Glomerular visceral epithelial cell (primary cell): ENCODE measurements around the gene SH3RF3.
A peak's percentile ranks its signal among the peaks of the same experiment; 100 is the strongest.

Experiments used
- DNase-seq: peaks from one replicate; pipeline ENCODE4 v3.0.0-alpha.2; 2016; ENCODE audit errors: extremely low spot score

SH3RF3 gene

DNA sequence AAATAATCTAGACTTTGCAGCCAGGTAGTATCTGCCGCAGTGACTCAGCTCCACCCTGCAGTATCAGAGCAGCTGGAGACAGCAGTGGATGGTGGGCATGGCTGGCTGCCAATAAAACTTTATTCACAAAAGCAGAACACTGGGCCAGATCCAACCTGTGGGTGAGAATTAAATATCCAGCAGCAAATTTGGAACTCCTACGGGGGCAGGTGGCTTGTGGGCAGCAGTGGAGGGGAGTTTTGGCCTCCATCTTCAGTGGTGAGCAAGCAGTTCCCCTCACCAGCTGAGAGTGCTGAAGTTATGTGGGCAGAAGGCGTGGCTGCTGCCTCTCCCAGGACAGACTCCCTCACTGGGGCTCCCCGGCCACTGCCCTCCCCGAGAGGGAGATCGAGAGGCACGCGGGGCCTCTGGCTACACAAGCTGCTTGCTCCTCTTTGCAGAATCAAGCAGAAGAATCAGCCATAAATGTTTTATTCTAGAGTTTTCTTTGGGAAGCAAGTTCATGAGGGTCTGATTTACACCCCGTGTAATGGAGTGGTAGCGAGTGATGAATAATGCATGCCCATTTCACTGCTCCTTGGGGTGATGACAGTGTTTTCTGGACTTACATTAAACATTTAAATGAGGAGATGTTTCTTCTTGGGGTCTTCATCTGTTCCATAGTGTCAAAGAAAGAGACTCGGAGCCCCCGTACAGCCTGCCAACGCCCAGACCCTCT, 280.5 kb downstream of the SH3RF3 start:
- DNase-seq: no peak

DNA sequence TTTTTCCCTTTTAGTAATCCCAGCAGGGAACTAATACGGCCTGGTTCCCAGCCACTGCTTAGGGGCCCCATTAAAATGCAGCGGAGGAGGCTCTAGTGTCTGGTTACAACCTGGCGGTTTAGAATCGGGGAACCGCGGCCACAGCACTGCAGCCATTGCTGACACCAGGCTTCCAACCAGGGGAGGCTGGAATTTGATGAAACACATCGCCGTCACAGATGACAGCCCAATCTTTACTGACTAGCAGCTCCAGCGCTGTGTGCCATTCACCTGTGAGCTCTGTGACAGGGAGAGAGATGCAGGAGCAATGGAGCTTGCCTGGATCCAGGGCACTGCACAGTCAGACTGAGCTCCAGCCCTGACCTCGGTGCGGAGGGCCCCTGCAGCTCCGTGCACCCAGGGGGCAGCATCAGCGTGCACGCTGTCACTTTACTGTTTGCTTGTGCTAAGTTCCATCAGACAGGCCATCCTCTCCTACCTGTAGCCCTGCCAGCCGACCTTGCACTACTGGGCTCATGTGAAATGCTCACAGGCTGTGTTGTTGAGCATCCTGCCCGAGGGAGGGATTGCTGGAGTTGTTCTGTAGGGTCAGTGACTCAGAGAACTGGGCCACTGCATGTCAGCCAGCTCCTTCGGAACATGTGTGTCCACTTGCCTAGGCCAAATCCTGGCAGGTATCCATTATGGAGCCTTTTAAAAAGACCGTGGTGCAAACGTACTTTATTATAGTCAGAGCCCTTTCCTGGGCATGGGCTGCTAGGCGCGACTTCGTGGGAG, 281.2 kb downstream of the SH3RF3 start:
- no peak for DNase-seq

DNA sequence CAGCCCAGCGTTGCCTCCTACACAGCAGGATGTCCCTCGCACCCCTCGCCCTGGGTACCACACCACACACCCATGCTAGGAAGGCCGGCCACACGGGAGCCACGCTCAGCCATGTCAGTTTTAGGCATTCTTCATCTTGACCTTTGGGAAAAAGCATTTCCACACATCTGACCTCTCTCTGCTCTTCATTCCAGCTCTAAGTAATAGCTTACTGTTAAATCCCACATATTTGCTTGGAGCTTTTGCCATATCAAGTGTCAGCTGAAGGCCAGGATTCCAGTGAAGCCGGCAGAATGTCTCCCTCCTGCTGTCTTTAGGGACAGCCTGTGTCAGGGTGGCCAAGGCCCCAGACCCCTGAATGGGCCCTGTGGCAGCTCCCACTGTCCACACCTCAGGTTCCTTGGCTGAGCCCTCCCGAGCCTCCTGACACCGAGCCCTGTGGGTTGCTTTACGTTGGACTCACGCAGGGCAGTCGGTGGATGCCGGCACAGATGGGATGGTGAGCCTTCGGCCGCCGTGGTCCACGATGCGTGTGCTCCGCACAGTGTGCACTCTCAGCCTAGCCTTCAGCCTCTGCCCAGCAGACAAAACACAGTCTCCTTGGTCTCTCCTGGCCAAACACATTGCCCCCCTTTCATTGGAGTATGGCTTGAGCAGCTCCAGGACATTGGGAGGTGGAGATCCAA, 282.8 kb downstream of the SH3RF3 start:
- no peak for DNase-seq

- no peak for DNase-seq
Measured at GRCh38 chr2:109415581-109416013, 286.6 kb downstream of the SH3RF3 start.

DNA sequence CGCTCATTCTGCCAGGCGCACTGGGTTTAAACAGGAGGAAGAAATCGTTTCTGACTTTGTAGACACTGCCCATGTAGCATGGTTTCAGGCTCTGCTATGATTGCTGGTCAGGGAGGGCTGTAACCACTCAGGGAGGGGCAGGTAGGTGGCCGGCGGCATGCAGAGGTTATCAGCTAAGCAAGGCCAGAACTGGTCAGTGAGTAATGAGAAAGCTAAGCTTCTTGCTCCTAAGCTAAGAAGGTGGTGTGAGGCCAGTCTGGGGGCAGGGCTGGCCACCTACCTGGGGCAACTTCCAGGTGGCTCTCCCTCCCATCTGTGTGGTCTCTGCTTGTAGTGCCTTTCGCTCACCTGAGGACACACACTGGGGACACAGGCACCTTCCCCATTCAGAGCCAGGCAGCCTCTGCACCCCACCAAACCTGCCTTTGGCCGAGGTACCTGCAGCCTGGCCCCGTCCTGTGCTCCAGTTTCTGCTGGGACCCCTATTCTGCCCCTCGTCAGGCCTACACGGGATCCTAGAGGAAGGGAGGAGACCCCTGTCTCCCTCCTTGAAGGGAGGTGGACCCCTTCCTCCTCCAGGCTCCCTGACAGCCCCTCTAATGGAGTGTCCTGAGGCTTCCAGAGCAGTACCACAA, 288.8 kb downstream of the SH3RF3 start:
- no peak for DNase-seq

GRCh38 chr2:109418716-109419115, 289.7 kb downstream of the SH3RF3 start:
- no peak for DNase-seq

GRCh38 chr2:109419171-109419756, 290.3 kb downstream of the SH3RF3 start:
- no peak for DNase-seq

- DNase-seq: no peak
Measured at GRCh38 chr2:109419960-109420370, 291.0 kb downstream of the SH3RF3 start.

DNA sequence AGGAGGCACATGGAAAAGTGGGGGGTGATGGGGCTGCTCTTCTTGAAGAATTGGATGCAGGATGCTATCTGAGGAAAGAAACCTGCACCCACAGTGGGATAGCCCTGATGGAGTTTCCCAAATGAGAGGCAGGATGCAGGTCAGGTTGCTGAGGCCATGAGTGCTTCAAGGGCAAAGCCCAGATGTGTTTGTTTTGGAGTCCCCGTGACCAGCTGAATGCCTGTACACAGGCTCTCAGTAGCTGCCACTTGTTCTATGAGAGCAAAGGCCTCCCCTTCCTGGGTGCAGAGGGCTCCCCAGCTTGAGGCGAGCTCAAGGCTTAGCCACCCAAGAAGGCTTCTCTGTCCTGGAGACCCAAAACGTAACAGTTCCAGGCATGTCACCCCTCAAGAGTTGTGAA, 292.1 kb downstream of the SH3RF3 start:
- no peak for DNase-seq

GRCh38 chr2:109421642-109422041, 292.6 kb downstream of the SH3RF3 start:
- no peak for DNase-seq

DNA sequence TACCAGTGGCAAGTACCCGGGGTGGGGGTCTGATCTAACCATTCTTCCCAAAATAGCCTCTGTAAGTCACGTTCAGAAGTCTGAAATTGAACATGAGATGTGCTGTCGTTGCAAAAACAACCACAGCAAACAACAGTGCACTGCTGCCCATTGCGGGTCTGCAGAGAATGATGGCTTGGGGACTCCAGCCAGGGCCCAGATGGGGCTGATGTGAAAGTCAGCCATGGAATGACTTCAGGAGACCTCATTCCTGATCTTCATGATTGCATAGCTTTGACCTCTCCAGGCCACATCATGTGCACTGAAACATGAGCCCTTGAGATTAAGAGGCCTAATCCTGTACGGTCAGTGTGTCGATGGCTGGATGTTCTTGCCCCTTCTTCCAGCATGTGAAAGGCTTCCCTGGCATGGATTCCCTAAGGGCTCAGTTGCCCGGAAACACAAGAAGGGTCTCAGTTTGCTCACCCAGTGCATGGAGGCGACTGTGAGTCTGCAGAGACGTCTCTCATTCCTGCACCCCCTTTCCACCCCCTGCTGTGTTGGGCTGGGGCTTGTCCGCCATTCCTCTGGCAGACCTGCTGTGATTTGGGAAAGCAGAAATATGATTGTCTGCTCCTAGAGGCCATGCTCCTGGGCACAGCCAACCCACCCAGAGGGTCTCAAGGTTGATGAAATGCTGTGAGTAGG, 293.2 kb downstream of the SH3RF3 start:
- DNase-seq: no peak

DNA sequence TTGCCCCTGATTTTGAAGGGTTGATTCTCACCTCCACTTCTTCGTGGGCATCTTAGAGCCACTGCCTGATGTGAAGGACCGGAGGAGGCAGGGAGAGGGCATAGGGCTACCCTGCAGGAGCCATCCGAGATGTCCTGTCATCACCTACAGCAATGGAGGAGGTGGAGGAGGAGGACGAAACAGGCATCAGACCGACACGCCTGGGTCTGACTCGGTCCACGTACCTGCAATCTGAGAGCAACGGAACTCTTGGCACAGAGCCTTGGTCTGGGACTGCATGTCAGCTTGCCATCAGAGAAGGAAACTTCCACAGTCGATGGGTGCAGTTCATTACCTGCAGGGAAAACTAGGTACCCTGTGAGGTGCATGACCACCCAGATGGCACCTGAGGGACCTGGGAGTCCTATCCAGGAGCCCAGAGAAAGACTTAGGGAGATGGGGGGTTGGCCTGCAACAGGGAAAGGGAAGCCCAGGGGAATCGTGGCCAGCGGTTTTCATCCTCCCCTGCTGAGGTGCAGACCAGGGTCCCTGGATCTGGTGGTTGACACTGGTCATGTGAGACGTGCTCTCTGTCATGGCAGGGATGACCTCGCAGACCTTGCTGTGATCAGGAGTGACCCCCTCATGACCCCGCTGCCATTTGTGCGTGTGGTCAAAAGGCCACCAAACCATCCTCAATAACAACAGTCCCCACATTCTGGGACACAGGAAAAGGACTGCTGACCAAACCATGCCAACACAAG, 293.9 kb downstream of the SH3RF3 start:
- DNase-seq: no peak

DNA sequence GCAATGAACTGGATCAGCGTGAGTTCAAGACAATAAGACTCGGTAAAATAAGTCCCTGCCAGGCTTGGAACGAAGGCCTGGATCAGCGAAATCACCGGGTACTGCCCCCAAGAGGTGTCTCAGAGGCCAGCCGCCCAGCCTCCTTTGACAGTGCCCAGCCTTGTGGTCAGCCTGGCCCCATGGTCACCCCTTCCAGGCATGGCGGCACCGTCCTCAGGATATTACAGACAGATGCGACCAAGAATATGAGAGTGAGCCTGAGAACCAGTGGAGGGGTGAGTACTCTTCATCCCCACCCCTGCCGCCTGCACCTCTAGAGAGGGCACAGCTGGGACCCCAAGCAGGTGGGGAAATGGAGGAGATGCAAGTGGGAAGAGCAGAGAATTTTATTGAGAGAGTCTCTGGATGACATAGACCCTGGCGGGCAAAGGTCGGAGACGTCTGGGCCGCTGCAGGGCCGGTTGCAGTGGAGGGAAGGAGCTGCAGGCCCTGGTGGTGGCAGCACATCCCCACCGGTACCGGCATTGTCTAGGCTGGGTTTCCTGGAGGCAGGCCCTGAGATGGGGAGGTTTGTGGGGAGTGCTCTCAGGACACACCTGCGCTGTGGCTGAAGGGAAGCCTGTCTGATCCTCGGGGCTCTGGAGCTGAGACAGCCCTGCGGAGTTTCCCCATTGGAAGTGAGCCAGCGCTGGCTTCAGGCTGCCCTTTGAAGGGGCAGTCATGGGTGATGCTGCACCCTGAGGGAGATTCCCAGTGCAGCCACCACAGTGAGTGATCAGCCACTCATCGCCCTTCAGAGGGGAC, 294.8 kb downstream of the SH3RF3 start:
- DNase-seq: peak; percentile 91

DNA sequence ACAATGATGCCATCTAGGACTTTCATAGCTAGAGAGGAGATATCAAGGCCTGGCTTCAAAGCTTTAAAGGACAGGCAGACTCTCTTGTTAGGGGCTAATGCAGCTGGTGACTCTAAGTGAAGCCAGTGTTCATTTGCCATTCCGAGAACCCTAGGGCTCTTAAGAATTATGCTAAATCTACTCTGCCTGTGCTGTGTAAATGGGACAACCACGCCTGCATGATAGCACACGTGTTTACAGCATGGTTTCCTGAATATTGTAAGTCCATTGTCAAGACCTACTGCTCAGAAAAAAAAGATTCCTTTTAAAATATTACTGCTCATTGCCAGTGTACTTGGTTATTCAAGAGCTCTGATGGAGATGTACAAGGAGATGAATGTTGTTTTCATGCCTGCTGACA, 296.4 kb downstream of the SH3RF3 start:
- DNase-seq: no peak

DNA sequence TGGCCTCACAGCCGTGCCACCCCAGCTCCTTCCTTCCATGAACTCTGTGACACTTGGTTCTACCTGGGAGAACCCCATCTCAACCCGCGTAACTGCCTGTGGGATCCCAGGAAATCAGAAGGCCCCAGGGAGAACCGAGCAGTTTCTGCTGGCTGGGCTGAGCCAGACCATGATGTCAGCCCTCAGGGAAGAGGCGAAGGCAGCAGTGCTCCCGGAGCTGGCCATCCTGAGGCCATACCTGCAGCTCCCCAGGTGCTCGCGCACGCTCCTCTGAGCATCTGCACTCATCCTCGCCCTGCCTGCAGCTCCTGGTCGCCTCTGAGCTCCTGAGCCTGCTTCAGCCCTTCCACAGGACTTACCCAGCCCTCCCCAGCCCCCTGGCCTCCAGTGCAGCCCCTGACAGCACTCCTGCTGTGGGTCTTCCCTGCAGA, 298.7 kb downstream of the SH3RF3 start:
- no peak for DNase-seq

DNA sequence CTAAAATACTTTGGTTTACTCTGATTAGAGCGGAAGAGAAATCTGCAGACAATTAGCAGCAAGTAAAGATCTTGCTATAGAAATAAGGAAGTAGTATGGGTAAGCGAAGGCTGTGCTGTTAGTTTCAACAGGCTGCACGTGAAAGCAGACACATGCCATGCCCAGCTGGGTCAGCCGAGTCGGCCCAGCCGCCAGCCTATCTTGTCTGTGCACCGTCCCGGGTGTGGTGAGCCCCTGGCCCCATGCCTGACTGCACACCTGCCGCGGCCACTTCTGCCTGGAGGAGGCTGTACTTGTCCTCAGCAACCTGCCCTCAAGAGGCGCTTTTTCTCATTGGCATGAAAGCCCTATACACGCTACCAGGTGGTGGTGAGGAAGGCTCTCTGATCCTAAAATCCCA, 299.3 kb downstream of the SH3RF3 start:
- DNase-seq: no peak

- DNase-seq: no peak
Measured at GRCh38 chr2:109428841-109429566, 300.0 kb downstream of the SH3RF3 start.

DNA sequence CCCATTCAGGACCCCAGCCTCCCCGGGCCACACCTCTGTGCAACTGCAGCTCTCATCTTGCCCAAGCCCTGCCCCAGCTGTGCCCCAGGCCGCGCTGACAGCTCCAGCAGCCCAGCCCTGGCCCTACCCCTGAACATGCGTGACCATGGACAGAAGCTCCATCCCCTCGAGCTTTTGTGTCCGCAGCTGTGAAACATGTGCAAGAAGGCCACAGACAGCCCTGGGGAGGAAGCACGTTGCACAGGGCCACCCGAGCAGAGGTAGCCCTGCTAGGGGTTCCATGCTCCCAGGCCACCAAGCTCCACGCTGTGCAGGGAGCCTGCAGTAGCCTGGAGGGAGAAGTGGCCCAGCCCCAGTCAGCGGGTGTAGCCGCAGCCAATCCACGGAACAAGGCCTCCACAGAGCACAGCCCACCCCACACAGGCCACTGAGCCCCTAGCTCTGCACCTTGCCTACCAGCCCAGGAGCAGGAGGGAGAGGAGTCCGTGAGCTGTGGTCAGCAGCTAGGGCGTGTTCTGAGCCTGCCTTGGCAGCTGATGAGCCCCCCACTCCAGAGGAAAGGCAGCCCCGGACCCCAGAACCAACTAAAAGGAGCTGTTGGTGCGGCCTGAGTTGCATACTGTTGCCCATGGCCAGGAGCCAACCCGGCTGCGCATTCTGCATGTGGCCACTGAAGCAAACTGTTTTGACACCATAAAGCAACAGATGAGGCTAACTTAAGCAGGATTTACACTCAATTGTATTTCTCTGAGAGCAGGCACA, 300.7 kb downstream of the SH3RF3 start:
- no peak for DNase-seq
